Measurements from ENCODE around the gene INSR.
"Not testable (repeated sequence)": the region's sequence is repeated elsewhere in the genome, so short reads cannot be mapped to it uniquely, and the experiment has no call there.

The INSR gene

DNA sequence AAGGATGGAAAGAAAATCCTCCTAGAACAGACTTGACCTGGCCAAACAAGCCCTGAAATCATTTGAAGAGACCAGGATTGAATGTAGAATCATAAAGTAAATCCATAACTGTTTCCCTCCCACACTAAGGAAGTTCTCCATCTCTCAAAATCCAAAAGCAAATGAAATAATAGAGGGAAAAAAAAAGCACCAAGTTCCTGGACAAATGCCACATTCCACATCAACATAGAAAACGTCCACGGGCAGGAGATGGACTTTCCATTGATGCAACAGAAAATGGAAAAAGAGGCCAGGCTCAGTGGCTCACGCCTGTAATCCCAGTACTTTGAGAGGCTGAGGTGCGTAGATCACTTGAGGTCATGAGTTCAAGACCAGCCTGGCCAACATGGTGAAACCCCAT is 56.2 kb downstream of the INSR start:
- TF ChIP-seq, protein P1, sequence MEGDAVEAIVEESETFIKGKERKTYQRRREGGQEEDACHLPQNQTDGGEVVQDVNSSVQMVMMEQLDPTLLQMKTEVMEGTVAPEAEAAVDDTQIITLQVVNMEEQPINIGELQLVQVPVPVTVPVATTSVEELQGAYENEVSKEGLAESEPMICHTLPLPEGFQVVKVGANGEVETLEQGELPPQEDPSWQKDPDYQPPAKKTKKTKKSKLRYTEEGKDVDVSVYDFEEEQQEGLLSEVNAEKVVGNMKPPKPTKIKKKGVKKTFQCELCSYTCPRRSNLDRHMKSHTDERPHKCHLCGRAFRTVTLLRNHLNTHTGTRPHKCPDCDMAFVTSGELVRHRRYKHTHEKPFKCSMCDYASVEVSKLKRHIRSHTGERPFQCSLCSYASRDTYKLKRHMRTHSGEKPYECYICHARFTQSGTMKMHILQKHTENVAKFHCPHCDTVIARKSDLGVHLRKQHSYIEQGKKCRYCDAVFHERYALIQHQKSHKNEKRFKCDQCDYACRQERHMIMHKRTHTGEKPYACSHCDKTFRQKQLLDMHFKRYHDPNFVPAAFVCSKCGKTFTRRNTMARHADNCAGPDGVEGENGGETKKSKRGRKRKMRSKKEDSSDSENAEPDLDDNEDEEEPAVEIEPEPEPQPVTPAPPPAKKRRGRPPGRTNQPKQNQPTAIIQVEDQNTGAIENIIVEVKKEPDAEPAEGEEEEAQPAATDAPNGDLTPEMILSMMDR (conservative IDR thresholded peaks at IDR 0.05; ENCODE audit: low read depth, low read length) = no peak
- no peak for DNase-seq (ENCODE audit: low read depth)
- H3K4me3 ChIP-seq (ENCODE audit: low read length) = no peak overlapping the region

DNA sequence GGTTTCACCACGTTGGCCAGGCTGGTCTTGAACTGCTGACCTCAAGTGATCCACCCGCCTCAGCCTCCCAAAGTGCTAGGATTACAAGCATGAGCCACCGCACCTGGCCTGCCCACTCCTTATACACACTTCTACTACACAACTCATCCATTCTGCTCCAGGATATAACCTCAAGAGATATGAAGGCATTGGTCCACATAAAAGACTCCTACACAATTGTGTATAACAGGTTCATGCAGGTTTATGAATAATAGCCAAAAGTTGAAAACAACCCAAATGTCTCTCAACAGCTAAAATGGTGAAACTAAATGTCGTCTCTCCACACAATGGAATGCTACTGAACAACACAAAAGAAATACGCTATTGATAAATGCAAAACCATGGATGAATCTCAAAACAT is 58.1 kb downstream of the INSR start:
- no peak overlapping the region for H3K4me3 ChIP-seq (ENCODE audit: low read length)
- DNase-seq (ENCODE audit: low read depth) = no peak
- TF ChIP-seq, protein P1 (conservative IDR thresholded peaks at IDR 0.05; ENCODE audit: low read depth, low read length) = no peak

DNA sequence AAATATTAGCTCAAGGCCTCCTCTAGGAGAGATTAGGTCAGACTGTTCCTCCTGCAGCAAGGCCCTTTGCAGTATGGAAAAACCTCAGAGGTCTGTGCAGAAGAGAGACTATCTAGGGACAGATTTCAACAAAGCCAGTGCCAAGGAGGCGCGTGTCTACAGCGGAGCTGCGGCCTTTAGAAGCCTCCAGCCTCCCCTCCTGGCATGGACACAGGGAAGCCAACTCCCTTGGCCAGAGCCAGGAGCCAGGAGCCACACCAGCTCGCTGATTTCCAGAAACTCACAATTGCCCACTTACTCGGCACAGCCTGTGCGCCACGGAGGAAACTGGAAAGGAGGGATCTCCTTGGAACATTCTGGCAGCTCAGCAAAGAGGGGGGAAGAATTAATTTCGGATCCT is 63.4 kb downstream of the INSR start:
- TF ChIP-seq, protein P1 (conservative IDR thresholded peaks at IDR 0.05; ENCODE audit: low read depth, low read length) = no peak
- H3K4me3 ChIP-seq (ENCODE audit: low read length) = no peak overlapping the region
- no peak for DNase-seq (ENCODE audit: low read depth)

DNA sequence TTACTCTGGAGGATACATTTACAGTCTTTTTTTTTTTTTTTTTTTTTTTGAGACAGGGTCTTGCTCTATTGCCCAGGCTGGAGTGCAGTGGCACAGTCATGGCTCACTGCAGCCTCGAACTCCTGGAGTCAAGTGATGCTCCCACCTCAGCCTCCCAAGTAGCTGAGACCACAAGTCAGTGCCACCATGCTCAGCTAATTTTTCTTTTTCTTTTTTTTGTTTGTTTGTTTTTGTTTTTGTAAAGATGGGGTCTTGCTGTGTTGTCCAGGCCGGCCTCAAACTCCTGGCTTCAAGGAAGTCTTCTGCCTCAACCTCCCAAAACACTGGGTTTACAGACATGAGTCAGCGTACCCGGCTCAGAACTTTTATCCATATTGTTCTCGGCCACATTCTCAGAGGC is 64.5 kb downstream of the INSR start:
- H3K4me3 ChIP-seq (ENCODE audit: low read length) = no peak overlapping the region
- no peak for DNase-seq (ENCODE audit: low read depth)
- TF ChIP-seq, protein P1 (conservative IDR thresholded peaks at IDR 0.05; ENCODE audit: low read depth, low read length) = no peak

DNA sequence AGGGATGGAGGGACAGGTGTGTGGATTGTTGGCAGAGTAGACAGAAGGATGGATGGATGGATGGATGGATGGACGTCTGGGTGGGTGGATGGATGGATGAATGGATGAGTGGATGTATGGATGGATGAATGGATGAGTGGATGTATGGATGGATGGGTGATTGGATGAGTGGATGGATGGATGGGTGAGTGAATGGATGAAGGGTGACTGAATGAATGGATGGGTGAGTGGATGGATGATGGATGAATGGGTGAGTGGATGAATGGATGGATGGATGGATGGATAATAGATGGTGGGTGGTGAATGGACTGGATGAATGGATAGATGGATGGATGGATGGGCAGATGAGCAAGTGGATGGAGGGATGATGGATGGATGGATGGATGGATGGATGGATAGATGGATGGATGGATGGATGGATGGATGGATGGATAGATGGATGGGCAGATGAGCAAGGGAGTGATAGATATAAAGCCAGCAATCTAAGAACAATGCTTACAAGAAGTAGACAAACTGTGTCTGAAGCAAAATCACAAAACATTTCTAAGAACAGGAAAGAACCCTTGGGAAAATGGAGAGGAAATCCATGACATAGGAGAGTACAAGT is 65.2 kb downstream of the INSR start:
- TF ChIP-seq, protein P1 (conservative IDR thresholded peaks at IDR 0.05; ENCODE audit: low read depth, low read length) = no peak
- DNase-seq (ENCODE audit: low read depth) = no peak
- H3K4me3 ChIP-seq (ENCODE audit: low read length) = no peak overlapping the region

DNA sequence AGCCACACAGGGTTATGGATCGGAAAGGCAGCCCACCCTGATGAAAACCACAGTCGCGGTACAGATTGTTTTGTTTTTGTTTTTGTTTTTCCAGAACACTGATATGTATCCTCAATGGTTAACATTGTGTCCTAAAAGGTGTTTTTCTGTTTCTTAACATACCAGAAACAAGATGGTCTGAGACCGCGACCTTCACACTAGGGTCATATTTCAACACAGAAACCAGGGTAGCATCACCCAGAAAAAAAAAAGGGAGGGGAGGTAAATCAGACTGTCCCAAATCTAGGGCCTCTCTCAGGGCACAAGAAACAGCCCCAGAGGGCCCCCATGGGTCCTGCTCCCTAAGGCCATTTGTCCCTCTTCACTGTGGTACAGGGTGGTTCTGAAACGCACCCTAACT is 66.5 kb downstream of the INSR start:
- TF ChIP-seq, protein P1 (conservative IDR thresholded peaks at IDR 0.05; ENCODE audit: low read depth, low read length) = no peak

DNA sequence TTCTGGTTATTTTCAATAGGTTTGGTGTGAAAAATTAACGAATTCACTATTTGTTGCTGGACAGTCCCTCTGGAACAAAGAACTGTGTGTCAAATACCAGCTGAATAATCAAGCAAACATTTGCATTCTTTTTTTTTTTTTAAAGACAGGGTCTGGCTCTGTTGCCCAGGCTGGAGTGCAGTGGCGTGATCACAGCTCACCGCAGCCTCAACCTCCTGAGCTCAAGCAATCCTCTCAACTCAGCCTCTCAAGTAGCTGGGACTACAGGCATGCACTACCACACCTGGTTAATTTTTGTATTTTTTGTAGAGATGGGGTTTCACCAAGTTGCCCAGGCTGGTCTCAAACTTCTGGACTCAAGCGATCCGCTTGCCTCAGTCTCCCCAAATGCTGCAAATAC is 67.1 kb downstream of the INSR start:
- DNase-seq (ENCODE audit: low read depth); H3K4me3 ChIP-seq (ENCODE audit: low read length): not testable (repeated sequence)

More for the DNA sequence above, 66.5 kb downstream of the INSR start:
- DNase-seq (ENCODE audit: low read depth) = no peak
- H3K4me3 ChIP-seq (ENCODE audit: low read length) = no peak overlapping the region

DNA sequence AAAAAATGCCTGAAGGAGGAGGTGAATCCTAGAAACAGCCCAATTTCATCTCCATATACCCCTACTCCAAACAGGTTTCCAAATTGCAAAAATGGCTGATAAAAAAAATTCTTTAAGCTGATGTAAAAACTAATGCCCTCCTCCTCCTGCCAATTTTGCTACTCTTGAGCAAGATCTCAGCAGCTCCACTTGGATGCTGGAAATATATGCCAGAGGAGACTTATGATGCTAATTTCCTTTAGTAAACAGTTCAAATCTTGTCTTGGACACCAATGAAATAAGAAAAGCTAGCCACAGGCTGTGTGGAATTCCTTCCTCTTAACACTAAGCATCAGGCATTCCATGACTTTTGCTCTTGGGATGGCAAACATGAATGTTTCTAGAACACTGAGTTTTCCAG is 67.5 kb downstream of the INSR start:
- TF ChIP-seq, protein P1 (conservative IDR thresholded peaks at IDR 0.05; ENCODE audit: low read depth, low read length) = no peak
- DNase-seq (ENCODE audit: low read depth) = no peak
- H3K4me3 ChIP-seq (ENCODE audit: low read length) = no peak overlapping the region

Measured in retinal pigment epithelial cell (primary cell).